Raji (cell line): ENCODE measurements around the gene RPS19BP1.

ENCODE experiments used
- POLR2A ChIP-seq: IDR thresholded peaks from 2 replicates; pipeline ENCODE4 v1.6.1; 2011; ENCODE audit warnings: low read depth, low read length, control low read depth; ENCODE audit not compliant: insufficient read depth

The RPS19BP1 gene

GRCh38 chr22:39532215-39533073, at the start of gene RPS19BP1:
TSS of gene RPS19BP1 (minus strand) at chr22:39532748. CDS start at chr22:39532738, 10 bp downstream.
- TF ChIP-seq POLR2A, result peak; percentile 94

DNA sequence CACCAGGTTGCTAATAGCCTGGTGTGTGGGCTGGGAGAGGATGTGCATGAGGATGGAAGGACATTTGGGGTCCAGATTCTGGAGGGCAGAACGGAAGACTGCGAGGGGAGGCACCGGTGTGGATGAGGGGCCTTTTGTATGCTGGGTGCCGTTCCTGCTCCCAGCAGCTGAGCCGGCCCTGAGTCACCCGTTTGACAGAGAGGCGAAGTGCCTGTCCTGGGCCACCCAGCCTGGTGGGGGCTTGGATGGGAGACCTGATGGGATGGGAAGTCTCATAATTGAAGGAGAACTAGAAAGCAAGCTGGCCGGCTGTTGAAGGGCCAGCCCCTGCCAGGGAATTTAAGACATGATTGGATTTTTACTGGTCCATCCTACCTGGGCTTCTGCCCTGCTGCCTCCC, 48.8 kb upstream of the RPS19BP1 start:
- TF ChIP-seq POLR2A, result no peak

DNA sequence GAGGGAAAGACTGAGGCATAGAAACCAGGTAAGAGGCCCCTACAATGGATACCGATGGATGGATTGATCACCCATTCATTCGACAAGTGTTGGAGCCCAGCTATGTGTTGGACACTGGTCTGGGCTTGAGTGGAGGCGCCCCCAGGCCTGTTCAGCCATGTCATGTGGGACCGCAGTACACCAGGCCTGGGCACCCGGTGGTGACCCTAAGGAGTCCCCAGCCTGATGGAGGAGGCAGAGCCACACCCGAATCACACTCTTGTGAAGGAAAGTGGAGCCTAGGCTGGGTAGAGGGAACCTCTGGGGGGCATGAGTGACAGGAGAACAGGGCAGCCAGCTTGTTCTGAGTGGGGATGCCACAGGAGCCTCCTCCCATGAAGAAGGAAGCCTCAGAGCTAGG, 48.2 kb upstream of the RPS19BP1 start:
- no peak for TF ChIP-seq POLR2A

DNA sequence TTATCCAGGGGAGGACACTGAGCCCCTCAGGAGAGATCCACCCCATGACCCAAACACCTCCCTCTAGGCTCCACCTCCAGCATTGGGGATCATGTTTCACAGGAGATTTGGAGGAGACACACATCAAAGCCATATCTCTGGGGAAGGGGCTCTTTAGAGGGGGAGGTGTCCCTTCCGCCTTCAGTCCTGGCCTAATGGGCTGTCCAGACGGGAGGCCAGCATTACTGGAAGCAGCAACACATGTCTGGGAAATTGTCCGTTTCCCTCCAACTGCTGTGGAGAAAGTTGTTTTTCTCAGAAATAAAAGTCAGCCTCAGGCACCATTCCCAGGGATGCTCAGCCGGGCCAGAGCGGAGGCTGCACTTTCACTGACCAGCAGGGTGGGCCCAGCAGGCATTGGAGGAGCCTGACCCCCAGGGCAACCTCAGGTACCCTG, 47.5 kb upstream of the RPS19BP1 start:
- no peak for TF ChIP-seq POLR2A

DNA sequence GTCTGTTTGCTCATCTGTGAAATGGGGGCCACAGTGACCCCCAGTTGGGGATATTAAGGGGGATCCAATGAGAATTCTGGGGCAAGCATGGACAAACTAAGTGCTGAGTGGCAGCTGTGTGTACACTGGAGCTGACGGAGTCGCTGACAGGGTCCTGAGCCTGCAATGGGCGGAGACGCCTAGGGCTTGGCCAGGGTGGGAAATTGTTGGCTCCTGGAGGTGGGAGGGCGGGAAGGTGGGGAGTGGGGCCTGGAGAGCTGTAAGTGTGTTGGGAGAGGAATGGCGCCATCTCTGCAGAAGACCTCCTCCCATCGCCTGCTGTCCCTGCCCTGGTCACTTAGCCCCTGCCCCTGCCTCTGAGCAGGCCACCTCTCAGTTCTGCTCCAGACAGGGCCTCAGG, 45.4 kb upstream of the RPS19BP1 start:
- no peak for TF ChIP-seq POLR2A

DNA sequence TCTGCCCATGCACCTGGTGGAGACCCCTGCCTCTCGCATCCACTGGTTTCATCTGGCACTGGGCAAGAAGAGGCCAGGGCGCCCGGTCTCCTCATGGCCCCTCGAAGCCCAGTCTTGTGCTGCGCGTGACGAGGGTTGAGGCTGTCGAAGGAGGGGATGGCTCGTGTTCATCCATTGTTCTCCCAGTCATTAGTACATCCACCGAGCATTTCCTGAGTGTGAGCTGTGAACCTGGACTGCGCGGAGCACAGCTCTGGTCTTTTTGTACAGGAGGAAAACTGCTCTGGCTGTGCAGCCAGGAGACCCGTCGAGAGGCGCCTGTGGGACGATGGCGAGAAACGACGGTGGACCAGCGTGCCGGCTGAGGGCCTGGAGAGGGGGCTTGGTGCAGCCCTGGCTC, 44.8 kb upstream of the RPS19BP1 start:
- TF ChIP-seq POLR2A, result no peak

- TF ChIP-seq POLR2A, result no peak
Observed at GRCh38 chr22:39576027-39576426, 43.5 kb upstream of the RPS19BP1 start.

GRCh38 chr22:39575552-39575825, 42.9 kb upstream of the RPS19BP1 start:
- TF ChIP-seq POLR2A, result no peak

- no peak for TF ChIP-seq POLR2A
Observed at GRCh38 chr22:39574779-39575551, 42.4 kb upstream of the RPS19BP1 start.

DNA sequence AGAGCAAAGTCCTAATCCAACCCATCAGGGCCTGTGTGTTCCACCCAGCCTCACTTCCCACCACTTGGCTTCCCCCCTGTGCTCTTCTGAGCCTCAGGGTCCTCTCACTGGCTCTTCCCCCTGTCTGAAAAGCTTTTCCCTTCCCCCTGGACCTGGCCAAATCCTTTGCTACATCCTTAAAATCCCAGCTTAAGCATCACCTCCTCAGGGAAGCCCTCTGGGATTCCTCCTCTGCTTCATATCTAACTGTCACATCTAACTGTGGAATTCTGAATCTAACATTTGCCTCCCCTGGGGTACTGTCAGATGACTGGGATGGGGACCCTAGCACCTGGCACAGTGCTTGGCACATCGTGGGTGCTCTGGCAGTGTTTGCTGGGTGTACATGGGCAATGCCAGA, 39.0 kb upstream of the RPS19BP1 start:
- no peak for TF ChIP-seq POLR2A

GRCh38 chr22:39570665-39571064, 38.1 kb upstream of the RPS19BP1 start, which contains the start of gene CACNA1I:
TSS of gene CACNA1I (plus strand) at chr22:39570753. CDS start at chr22:39570753, 0 bp downstream.
- TF ChIP-seq POLR2A, result no peak

DNA sequence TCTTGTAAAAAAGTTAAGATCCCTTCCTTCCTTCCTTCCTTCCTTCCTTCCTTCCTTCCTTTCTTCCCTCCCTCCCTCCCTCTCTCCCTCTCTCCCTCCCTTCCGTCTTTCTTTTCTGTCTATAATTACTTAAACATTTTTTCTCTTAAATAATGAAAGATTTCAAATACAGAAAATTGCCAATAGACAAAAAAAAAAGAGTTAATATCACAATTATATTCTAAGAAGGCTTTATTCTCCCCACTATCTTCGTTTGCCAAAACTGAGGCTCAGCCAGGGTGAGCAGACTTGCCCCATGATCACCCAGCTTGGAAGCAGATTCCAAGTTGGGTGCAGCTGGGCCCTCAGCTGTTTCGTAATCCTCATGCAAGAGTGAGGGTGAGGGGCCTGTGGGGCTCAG, 37.7 kb upstream of the RPS19BP1 start:
- TF ChIP-seq POLR2A, result no peak

DNA sequence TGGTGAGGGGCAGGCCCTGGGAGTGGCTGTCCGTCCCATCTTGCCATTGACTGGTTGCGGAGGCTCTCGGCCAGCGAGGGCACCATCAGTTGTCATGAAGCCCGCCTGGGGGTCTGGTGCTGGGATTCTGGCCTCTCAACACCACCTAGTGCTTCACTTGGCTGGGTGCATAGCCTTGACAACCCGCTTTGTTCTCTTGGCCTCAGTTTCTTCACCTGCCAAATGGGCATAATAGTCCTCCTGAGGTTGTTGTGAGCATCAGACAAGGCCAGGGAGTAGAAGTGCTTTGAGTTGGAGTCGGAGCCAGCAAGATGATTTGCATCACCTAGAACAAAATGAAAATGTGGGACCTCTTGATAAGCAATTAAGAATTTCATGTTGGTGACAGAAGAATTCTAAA, 36.5 kb upstream of the RPS19BP1 start:
- TF ChIP-seq POLR2A, result no peak

- TF ChIP-seq POLR2A, result no peak
Observed at GRCh38 chr22:39568278-39568981, 35.9 kb upstream of the RPS19BP1 start.

DNA sequence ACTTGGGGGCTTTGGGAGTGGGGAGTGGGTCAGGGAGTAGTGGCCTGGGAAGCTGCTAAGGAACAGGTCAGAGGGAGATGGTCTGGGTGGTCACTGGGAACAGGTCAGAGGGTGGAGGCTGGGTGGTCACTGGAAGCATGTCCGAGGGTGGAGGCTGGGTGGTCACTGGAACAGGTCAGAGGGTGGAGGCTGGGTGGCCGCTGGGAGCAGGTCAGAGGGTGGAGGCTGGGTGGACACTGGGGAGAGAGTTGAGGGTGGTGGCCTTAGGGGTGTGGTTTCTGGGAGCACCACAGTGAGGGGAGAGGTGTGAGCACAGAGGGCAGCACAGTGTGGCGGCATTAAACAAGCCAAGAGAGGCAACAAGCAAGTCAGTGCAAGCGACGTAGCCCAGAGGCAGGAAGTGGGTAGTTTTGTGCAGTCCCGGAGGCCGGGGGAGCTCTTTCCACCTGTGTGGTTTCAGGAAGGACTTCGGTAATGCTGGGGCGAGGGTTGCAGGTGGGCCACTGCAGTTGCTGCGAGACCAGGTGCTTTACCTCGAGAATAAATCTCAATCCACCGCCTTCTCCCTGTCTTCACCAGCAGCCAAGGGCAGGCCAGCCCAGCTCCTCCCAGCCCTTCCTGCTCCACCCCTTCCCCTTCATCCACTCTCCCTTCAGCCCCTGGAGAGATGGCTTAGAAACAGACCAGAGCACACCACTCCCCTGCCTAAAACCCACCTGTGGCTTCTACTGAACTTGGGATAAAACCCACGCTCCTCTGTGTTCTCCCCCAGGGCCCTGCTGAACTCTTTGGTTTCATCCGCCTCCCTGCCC, 34.8 kb upstream of the RPS19BP1 start:
- TF ChIP-seq POLR2A, result no peak
